PC-9 (cell line): Measurements from ENCODE around the gene ESPL1.

ENCODE experiments used
- CTCF ChIP-seq: fragments of 200-600 bp; sonication (generic); conservative IDR thresholded peaks from 2 replicates; pipeline ENCODE4 v1.6.1; 2017; ENCODE audit warnings: mixed run types, antibody characterized with exemption, mild to moderate bottlenecking, moderate library complexity
- EZH2 ChIP-seq: fragments of 200-600 bp; sonication (generic); IDR thresholded peaks from 2 replicates; pipeline ENCODE4 v1.8.0; 2017; ENCODE audit warnings: antibody characterized with exemption, low read depth

- TF ChIP-seq CTCF (no peak), EZH2 (no peak)
These were observed 45.9 kb upstream of the ESPL1 start for GRCh38 chr12:53222170-53222721.
